ENCODE data around the gene LCP2. TPM values are rescaled to one million over a fixed set of nuclear protein-coding genes. Genes with fewer than 3 reads are reported as not detected.

Gene LCP2
- total RNA-seq, 2 experiments from 2014 or later = 154 to 155 TPM

DNA sequence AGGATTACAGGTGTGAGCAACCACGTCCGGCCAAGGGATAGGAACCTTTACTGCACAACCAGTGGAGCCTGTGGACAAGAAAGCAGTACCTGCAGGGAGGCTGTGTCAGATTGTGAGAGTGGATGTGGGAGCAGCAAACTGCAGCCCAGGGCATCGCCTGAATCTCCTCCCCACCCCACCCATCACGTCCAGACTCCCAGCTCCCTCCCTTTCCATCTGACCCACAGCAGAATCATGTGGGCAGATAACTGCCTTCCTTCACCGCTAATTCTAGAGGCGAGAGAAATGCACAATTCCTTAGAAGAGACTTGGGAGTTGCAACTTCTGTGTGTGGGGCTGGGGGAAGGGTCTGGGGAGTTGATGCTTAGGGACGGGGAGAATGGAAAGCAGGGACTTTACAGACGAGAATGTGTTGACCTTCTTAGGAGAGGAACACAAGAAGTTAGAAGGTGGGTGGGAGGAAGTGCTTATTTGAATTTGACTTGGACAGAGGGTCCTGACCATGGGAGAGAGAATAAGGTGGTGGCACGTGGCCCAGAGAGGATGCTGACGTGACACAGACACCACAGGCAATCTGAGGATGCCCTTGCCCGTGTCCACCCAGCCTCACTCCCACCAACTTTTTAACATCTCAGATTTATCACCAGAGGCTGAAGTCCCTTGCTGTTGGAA, 4.5 kb upstream of the LCP2 start:
- DNase-seq = no peak
- H3K4me1 ChIP-seq (ENCODE audit: insufficient read depth, low read length) = peaks cover 83% of the 10 kb centered on the region

DNA sequence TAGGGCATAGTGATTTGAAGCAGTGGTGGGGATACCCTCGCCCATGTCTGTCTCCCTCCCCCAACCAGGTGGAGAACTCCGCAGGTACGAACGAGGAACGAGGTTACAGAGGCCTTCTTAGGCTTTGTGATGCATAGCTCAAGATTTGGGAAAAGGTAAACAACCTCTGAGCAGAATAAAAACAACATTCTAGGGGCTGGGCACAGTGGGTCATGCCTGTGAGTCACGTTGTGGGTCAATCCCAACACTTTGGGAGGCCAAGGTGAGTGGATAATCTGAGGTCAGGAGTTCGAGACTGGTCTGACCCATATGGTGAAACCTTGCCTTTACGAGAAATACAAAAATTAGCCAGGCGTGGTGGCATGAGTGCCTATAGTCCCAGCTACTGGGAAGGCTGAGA, 3.6 kb upstream of the LCP2 start:
- TF ChIP-seq, protein P1, sequence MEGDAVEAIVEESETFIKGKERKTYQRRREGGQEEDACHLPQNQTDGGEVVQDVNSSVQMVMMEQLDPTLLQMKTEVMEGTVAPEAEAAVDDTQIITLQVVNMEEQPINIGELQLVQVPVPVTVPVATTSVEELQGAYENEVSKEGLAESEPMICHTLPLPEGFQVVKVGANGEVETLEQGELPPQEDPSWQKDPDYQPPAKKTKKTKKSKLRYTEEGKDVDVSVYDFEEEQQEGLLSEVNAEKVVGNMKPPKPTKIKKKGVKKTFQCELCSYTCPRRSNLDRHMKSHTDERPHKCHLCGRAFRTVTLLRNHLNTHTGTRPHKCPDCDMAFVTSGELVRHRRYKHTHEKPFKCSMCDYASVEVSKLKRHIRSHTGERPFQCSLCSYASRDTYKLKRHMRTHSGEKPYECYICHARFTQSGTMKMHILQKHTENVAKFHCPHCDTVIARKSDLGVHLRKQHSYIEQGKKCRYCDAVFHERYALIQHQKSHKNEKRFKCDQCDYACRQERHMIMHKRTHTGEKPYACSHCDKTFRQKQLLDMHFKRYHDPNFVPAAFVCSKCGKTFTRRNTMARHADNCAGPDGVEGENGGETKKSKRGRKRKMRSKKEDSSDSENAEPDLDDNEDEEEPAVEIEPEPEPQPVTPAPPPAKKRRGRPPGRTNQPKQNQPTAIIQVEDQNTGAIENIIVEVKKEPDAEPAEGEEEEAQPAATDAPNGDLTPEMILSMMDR (IDR thresholded peaks at IDR 0.05) = no peak
- Histone ChIP-seq H3K4me3 (ENCODE audit: low read length) (no peak overlapping the region), H3K36me3 (ENCODE audit: insufficient read depth, low read length) (no peaks in the 10 kb centered on the region), H3K4me1 (ENCODE audit: insufficient read depth, low read length) (peaks cover 79% of the 10 kb centered on the region), H3K9me3 (ENCODE audit: control insufficient read depth in 1 of 2, insufficient read depth in 1 of 2, low read length in 2 of 2) (no peaks in the 10 kb centered on the region), H3K27me3 (ENCODE audit: control insufficient read depth in 1 of 2, insufficient read depth in 2 of 2, low read length in 2 of 2) (no peaks in the 10 kb centered on the region), H3K27ac (ENCODE audit: low read depth in 1 of 2, low read length in 2 of 2) (no peak overlapping the region)
- ATAC-seq (ENCODE audit: poor library complexity) = no peak
- no peaks in the 10 kb centered on the region for H3K9me3 Mint-ChIP-seq
- H3K4me1 Mint-ChIP-seq (ENCODE audit: low read depth) = peaks cover 76% of the 10 kb centered on the region
- H3K27me3 Mint-ChIP-seq = no peaks in the 10 kb centered on the region
- CTCF ChIA-PET = interaction anchor here (0.7 to 3.9 kb wide), 3 partner anchors 8 to 38 kb away, joined by 3 to 22 read pairs (median 11); no protein-coding TSS in a partner anchor
- H3K36me3 Mint-ChIP-seq (ENCODE audit: low read depth) = peaks cover 16% of the 10 kb centered on the region
- H3K4me3 Mint-ChIP-seq = peak overlapping the region; percentile 32
- POLR2A ChIA-PET = interaction anchor here (0.8 to 18.4 kb wide), 6 partner anchors 10 to 31 kb away, joined by 3 to 426 read pairs (median 32); no protein-coding TSS in a partner anchor
- no peak for DNase-seq
- intact Hi-C loops (cut with DNase I, micrococcal nuclease) = loop anchor here in 1 of 2 experiments (5.0 kb wide), 1 partner anchor 34 kb away; no protein-coding TSS in a partner anchor
- H3K27ac Mint-ChIP-seq = peak overlapping the region; percentile 96

More for the DNA sequence above, 4.5 kb upstream of the LCP2 start:
- Mint-ChIP-seq H3K4me3 (peak overlapping the region; percentile 87), H3K4me1 (ENCODE audit: low read depth) (peaks cover 85% of the 10 kb centered on the region), H3K9me3 (no peaks in the 10 kb centered on the region), H3K36me3 (ENCODE audit: low read depth) (peaks cover 7% of the 10 kb centered on the region), H3K27ac (peak overlapping the region; percentile 96), H3K27me3 (no peaks in the 10 kb centered on the region)
- Histone ChIP-seq H3K4me3 (ENCODE audit: low read length) (peak overlapping the region; percentile 47), H3K36me3 (ENCODE audit: insufficient read depth, low read length) (no peaks in the 10 kb centered on the region), H3K27ac (ENCODE audit: low read depth in 1 of 2, low read length in 2 of 2) (peak overlapping the region; percentile 83 to 92), H3K9me3 (ENCODE audit: control insufficient read depth in 1 of 2, insufficient read depth in 1 of 2, low read length in 2 of 2) (no peaks in the 10 kb centered on the region), H3K27me3 (ENCODE audit: control insufficient read depth in 1 of 2, insufficient read depth in 2 of 2, low read length in 2 of 2) (no peaks in the 10 kb centered on the region)
- intact Hi-C loops (cut with DNase I, micrococcal nuclease) = loop anchor here in 1 of 2 experiments (5.0 kb wide), 1 partner anchor 35 kb away; no protein-coding TSS in a partner anchor
- no peak for ATAC-seq (ENCODE audit: poor library complexity)
- TF ChIP-seq, protein P1 (IDR thresholded peaks at IDR 0.05) = no peak
- ChIA-PET POLR2A (interaction anchor here (0.8 to 18.4 kb wide), 10 partner anchors 9 to 36 kb away, joined by 3 to 426 read pairs (median 26); no protein-coding TSS in a partner anchor), CTCF (interaction anchor here (0.7 to 3.9 kb wide), 7 partner anchors 9 to 37 kb away, joined by 3 to 22 read pairs (median 10); no protein-coding TSS in a partner anchor)

DNA sequence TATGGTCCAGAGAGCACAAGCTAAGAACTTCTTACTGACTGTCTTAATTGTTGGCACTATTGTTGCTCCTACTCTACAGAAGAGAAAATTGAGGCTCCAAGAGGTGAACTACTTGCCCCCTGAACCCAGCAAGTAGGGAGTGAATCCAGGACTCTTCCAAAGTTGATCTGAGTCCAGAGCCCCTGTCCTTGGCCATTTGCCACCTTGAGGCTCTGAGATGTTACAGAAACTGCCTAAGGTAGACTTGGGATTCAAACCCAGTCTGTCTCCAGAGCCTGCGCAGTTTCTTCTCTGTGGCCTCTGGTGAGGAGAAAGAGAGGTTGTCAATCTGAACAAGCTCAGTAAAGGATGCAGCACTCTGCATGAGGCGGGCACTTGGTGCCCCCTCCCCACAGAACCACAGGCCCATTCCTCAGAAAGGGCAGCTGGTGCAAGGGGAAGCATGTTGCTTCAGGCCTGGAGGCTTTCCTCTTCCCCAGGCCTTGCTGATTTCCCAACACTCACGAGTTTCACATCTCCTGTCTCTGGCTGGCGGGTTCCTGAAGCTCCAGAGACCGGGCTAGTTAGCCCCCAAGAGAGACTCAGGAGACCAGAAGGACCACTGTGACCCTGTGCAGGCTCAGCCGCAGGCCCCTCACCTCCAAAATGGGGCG, 2.9 kb upstream of the LCP2 start:
- Mint-ChIP-seq H3K4me1 (ENCODE audit: low read depth) (peaks cover 73% of the 10 kb centered on the region), H3K9me3 (no peaks in the 10 kb centered on the region), H3K27ac (peak overlapping the region; percentile 96), H3K4me3 (peak overlapping the region; percentile 51), H3K36me3 (ENCODE audit: low read depth) (peaks cover 23% of the 10 kb centered on the region), H3K27me3 (no peaks in the 10 kb centered on the region)
- Histone ChIP-seq H3K36me3 (ENCODE audit: insufficient read depth, low read length) (no peaks in the 10 kb centered on the region), H3K27ac (ENCODE audit: low read depth in 1 of 2, low read length in 2 of 2) (no peak overlapping the region), H3K4me1 (ENCODE audit: insufficient read depth, low read length) (peaks cover 77% of the 10 kb centered on the region), H3K9me3 (ENCODE audit: control insufficient read depth in 1 of 2, insufficient read depth in 1 of 2, low read length in 2 of 2) (no peaks in the 10 kb centered on the region), H3K4me3 (ENCODE audit: low read length) (no peak overlapping the region), H3K27me3 (ENCODE audit: control insufficient read depth in 1 of 2, insufficient read depth in 2 of 2, low read length in 2 of 2) (no peaks in the 10 kb centered on the region)
- intact Hi-C loops (cut with DNase I, micrococcal nuclease) = loop anchor here in 1 of 2 experiments (5.0 kb wide), 1 partner anchor 33 kb away; no protein-coding TSS in a partner anchor
- ATAC-seq (ENCODE audit: poor library complexity) = no peak
- DNase-seq = no peak
- CTCF ChIA-PET = interaction anchor here (1.0 to 3.9 kb wide), 3 partner anchors 13 to 39 kb away, joined by 3 to 22 read pairs (median 11); no protein-coding TSS in a partner anchor
- TF ChIP-seq, protein P1 (IDR thresholded peaks at IDR 0.05) = no peak
- POLR2A ChIA-PET = interaction anchor here (0.8 to 18.4 kb wide), 6 partner anchors 9 to 32 kb away, joined by 3 to 426 read pairs (median 32); no protein-coding TSS in a partner anchor
